Stimulated activated CD4-positive, alpha-beta T cell treated with anti-CD3 and anti-CD28 coated beads, Interleukin-1b, Interleukin-23, amount 100 ng/mL, for 4 hours (primary cell): ENCODE results near the gene SCFD2.
"Not testable (repeated sequence)": the region's sequence is repeated elsewhere in the genome, so short reads cannot be mapped to it uniquely, and the experiment has no call there.

Experiments
- DNase-seq, 2 donors: peaks; one replicate each; pipeline ENCODE4 v3.0.0-alpha.2; 2020; ENCODE audit warnings: low read depth in 2 of 2

Gene SCFD2

DNA sequence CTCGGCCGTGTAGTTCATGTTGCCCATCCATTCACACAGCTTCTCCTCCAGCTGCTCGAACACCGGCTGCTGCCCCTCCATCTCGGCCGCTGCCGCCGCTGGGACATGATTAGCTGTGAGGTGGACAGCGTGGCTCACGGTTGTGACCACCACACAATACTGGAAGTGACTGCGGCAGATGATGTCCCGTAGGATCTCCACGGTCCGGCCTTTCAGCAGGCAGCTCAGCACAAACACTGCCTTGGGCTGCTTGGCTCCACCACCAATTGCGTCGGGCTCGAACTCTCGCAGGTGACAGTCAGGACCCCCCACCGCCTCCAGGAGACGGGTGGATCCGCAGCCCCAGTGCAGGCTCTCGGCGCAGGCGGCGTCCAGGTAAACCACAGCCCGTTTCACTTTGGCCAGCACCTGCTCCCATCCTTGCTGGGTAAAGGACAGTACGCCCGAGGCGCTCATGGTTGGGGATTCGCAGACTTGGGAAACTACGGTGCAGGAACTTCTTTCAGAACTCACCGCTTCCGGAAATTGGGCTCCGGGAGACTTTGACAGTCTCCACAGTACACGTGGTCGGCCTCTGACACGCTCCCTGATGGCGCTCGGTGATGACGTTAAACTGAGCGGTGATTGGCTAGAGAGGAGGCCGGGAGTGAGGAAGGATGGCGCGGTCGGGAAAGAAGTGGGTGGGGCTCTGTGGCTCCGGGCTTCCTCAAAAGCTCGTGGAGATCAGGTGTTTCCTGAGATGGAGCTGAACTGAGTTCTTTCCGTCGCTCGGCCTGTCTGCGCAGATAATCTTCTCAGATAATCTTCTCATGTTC, at the start of gene SCFD2:
Gene SCFD2 (minus strand): TSS at position 576 of the 815 bp plus-strand sequence.
- DNase-seq, result peak; percentile 86 to 90

- DNase-seq, result not testable (repeated sequence)
These were observed 43.6 kb upstream of the SCFD2 start for GRCh38 chr4:53409479-53409878.

DNA sequence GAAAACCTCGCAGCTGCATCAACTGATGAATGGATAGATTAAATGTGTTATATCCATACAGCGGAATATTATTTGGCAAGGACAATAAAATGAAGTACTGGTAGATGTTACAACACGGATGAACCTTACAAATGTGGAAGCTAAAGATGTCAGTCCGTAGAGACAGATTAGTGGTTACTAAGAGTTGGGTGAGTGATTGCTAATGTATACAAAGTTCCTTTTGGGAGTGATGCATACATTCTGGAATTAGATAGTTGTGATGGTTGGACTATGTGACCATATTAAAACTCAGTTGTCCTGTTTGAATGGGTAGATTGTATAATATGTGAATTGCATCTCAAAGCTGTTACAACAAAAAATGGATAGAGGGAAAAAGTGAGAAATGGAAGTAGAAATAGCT, 14.4 kb upstream of the SCFD2 start:
- DNase-seq, result no peak

- DNase-seq, result no peak
These were observed 12.3 kb upstream of the SCFD2 start for GRCh38 chr4:53378171-53378482.

GRCh38 chr4:53377319-53378170, 11.7 kb upstream of the SCFD2 start, which contains the start of gene FIP1L1:
TSS of gene FIP1L1 (plus strand) at chr4:53377641. CDS start at chr4:53377839, 198 bp downstream.
- peak; percentile 95 to 97 for DNase-seq

DNA sequence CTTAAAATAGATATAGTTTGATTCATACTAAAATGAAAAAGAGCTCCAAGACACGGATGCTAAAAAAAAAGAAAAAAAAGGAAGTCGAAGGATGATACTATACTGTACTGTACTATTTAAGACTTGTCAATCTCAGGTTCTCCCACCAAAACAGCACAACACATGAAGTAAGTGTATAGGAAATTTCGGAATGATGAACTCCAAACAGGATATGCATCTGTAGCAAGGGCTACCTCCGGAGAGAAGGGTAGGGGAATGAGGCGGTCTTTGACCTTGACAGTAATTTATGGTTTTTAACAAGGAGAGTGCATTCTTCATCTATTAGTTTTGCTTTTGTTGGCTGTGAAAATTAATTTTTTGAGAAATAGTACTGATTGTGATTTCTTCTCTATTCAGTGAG, 11.0 kb upstream of the SCFD2 start:
- no peak for DNase-seq

DNA sequence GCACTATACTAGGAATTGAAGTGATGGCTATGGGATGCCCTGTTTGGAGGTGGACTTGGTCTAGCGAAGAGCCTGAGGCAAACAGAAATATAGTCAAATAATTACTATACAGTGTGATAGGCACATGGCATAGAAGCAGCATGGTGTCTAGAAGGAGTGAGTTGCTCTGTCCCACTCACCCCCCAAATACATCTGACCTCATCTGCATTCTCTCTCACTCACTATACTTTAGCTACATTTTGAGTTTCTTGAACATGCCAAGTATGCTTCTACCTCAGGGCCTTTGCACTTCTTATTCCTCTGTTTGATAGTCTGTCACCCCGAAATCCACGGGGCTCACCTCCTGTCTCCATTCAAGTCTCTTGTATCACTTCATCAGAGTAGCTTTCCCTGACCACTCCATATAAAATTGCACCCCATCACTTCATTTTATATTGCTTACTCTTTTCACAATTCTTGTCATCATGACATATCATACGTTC, 9.0 kb upstream of the SCFD2 start:
- DNase-seq, result no peak

- no peak for DNase-seq
These were observed 6.1 kb upstream of the SCFD2 start for GRCh38 chr4:53371843-53372521.

GRCh38 chr4:53371049-53371448, 5.2 kb upstream of the SCFD2 start:
- DNase-seq, result no peak

DNA sequence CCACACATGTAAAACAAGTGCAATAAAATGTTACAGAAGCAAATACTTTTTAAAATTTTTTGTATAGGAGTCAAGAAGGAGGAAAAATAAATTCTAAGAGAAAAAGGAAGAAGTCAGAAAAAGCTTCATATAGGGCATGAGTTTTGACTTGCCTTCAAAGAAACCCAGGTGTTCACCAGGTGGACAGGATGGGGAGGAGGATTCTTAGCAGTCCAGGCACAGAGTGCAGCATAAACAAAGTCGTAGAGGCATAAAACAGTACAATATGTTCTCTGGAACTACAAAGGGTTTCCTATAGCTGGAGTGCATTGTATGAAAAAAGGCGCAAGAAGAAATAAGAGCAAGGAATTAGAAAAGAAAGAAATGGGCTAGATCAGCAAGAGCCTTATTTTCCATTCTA, 1.9 kb upstream of the SCFD2 start:
- no peak for DNase-seq

- DNase-seq, result no peak
These were observed 448 bp upstream of the SCFD2 start for GRCh38 chr4:53366301-53366716.

GRCh38 chr4:53365121-53365485, 758 bp downstream of the SCFD2 start:
- no peak for DNase-seq

DNA sequence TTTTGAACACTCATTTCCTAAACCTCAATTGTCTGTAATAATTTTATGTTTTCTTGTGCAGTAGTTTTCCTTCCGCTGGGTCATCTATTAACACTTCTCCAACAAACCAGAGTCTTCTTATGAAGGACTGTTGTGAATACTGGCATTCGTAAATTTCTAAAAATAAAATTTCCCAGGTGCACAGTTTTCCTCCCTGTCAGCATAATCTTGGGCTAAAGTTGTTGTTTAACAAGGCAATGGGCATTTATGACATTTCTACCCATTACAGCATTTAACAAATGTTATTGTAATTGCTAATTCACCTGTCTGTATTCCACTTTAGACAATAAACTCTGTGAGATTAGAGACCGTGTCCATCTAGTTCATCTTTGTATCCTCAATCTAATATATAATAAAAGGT, 1.2 kb downstream of the SCFD2 start:
- no peak for DNase-seq

- DNase-seq, result no peak
These were observed 3.8 kb downstream of the SCFD2 start for GRCh38 chr4:53362093-53362492.

GRCh38 chr4:53361451-53361850, 4.4 kb downstream of the SCFD2 start:
- DNase-seq, result no peak

DNA sequence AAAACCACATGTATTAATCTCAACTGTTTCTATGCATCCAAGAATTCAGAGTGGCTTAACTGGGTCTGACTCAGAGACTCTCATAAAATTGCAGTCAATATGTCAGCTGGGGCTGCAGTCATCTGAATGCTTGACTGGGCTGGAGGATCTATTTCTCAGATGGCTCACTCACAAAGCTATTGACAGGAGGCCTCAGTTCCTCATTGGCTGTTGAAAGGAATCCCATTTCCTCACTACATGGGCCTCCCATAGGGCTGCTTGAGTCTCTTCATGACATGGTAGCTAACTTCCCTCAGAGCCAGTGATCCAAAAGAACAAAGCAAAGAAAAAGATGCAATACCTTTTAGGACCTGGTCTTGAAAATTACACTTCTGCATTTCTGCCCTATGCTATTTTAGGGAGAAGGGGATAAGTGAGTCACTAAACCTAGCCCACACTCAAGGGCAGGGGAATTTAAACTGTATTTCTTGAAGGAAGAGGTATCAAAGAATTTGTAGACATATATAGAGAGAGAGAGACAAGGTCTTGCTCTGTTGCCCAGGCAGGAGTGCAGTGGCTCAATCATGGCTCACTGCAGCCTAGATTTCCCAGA, 9.8 kb downstream of the SCFD2 start:
- DNase-seq, result no peak

DNA sequence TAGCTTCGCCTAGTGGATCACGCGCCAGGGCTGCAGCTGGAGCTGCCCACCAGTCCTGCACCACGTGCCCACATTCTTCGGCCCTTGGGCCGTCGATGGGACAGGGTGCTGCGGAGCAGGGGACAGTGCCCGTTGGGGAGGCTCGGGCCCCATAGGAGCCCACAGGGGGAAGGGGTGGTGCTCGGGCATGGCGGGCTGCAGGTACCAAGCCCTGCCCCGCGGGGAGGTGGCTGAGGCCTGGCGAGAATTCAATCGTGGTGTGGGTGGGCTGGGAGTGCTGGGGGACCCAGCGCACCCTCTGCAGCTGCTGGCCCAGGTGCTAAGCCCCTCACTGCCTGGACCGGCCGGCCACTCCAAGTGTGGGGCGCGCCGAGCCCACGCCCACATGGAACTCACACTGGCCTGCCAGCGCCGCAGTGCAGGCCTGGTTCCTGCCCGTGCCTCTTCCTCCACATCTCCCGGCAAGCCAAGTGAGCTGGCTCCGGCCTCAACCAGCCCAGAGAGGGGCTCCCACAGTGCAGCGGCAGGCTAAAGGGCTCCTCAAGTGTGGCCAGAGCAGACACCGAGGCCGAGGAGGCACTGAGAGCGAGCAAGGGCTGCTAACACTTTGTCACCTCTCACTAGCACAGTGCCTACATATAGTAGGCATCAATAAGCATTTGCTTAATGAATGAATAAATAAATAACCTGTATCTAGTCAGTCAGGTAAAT, 11.7 kb downstream of the SCFD2 start:
- no peak for DNase-seq

DNA sequence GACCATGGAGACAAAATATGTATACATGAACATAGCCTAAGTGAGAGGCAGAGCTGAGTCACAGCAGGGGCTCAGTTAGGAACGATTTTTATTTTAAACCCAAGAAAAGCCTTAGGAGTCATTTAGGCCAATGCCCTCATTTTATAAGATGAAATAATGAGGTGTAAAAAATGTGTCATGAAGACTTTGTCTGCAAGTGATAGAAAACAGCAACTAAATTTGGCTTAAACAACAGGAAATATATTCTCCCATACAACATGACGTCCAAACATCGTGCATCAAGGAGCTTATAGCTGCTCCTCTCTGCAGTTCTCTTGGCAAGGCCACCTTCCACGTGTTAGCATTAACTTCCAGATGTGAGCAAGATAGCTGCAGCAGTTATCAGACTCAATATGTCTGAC, 16.8 kb downstream of the SCFD2 start:
- no peak for DNase-seq

DNA sequence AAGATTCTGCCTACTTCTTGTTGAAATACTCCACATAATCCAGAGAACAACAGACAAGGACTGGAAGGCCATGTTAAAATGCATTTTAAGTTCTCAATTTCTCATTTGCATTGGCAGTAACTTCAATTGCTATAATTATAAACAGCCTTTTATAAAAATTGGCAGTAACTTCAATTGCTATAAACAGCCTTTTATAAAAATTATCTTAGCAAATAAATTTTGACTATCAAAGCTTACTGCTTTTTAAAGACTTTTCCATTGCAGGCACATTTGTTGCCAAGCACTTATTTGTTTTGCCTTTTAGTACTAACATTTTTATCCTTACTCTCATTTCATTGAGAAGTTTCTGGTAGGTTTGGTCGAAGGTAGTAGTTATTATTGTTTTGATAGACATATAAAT, 17.8 kb downstream of the SCFD2 start:
- no peak for DNase-seq

- DNase-seq, result no peak
These were observed 18.7 kb downstream of the SCFD2 start for GRCh38 chr4:53346920-53347852.
